Measurements from ENCODE around the gene ROBO2.

Gene ROBO2

GRCh38 chr3:77326586-77326985 lies 286.7 kb downstream of the ROBO2 start:
- H3K79me2 ChIP-seq (ENCODE audit: control insufficient read depth, insufficient read depth, low read length, poor library complexity), result no peaks in the 10 kb centered on the region
- H3K4me1 ChIP-seq (ENCODE audit: control insufficient read depth in 1 of 2, insufficient read depth in 2 of 2, low read length in 2 of 2), result no peaks in the 10 kb centered on the region
- H3K27ac ChIP-seq (ENCODE audit: low read depth, low read length), result no peak overlapping the region
- no peaks in the 10 kb centered on the region for H3K79me1 ChIP-seq (ENCODE audit: low read length)
- H3K18ac ChIP-seq (ENCODE audit: low read length), result no peak overlapping the region
- no peak overlapping the region for H3K4ac ChIP-seq (ENCODE audit: low read depth, low read length)
- no peak overlapping the region for H4K8ac ChIP-seq (ENCODE audit: low read depth, low read length)
- H4K91ac ChIP-seq (ENCODE audit: low read depth, low read length), result no peak overlapping the region
- H3K4me3 ChIP-seq (ENCODE audit: low read depth, low read length), result no peak overlapping the region
- no peak overlapping the region for H3K23ac ChIP-seq (ENCODE audit: low read length)
- no peaks in the 10 kb centered on the region for H3K27me3 ChIP-seq (ENCODE audit: insufficient read depth, low read length)
- H3K9ac ChIP-seq (ENCODE audit: low read length), result no peak overlapping the region
- H4K12ac ChIP-seq (ENCODE audit: low read depth, low read length), result no peak overlapping the region
- DNase-seq, result no peak
- H2BK5ac ChIP-seq (ENCODE audit: low read depth, low read length, poor library complexity), result no peak overlapping the region
- no peak overlapping the region for H2AFZ ChIP-seq (ENCODE audit: insufficient read depth, low read length, poor library complexity)
- H3K4me2 ChIP-seq (ENCODE audit: low read length), result no peak overlapping the region
- no peaks in the 10 kb centered on the region for H3K36me3 ChIP-seq (ENCODE audit: control insufficient read depth in 1 of 2, insufficient read depth in 2 of 2, low read length in 2 of 2)
- H3K14ac ChIP-seq (ENCODE audit: low read length), result no peak overlapping the region
- no peak overlapping the region for H2BK12ac ChIP-seq (ENCODE audit: low read length)
- H2BK120ac ChIP-seq (ENCODE audit: insufficient read depth, low read length, poor library complexity), result no peak overlapping the region
- no CpG with 5 or more reads among the region's 5 CpGs for WGBS (ENCODE audit: extremely low coverage, insufficient coverage, insufficient read length)
- no peaks in the 10 kb centered on the region for H3K9me3 ChIP-seq (ENCODE audit: insufficient read depth, low read depth, low read length)
- no peak overlapping the region for H2AK5ac ChIP-seq (ENCODE audit: low read length)

- H3K79me2 ChIP-seq (ENCODE audit: control insufficient read depth, insufficient read depth, low read length, poor library complexity), result no peaks in the 10 kb centered on the region
- no peak overlapping the region for H2BK12ac ChIP-seq (ENCODE audit: low read length)
- no peaks in the 10 kb centered on the region for H3K79me1 ChIP-seq (ENCODE audit: low read length)
- H2AK5ac ChIP-seq (ENCODE audit: low read length), result no peak overlapping the region
- H3K4me2 ChIP-seq (ENCODE audit: low read length), result no peak overlapping the region
- no peak overlapping the region for H3K9ac ChIP-seq (ENCODE audit: low read length)
- no peak overlapping the region for H4K8ac ChIP-seq (ENCODE audit: low read depth, low read length)
- no peak overlapping the region for H3K23ac ChIP-seq (ENCODE audit: low read length)
- H3K4me3 ChIP-seq (ENCODE audit: low read depth, low read length), result no peak overlapping the region
- H4K12ac ChIP-seq (ENCODE audit: low read depth, low read length), result no peak overlapping the region
- no peak overlapping the region for H2BK120ac ChIP-seq (ENCODE audit: insufficient read depth, low read length, poor library complexity)
- no peaks in the 10 kb centered on the region for H3K4me1 ChIP-seq (ENCODE audit: control insufficient read depth in 1 of 2, insufficient read depth in 2 of 2, low read length in 2 of 2)
- no peaks in the 10 kb centered on the region for H3K36me3 ChIP-seq (ENCODE audit: control insufficient read depth in 1 of 2, insufficient read depth in 2 of 2, low read length in 2 of 2)
- H3K4ac ChIP-seq (ENCODE audit: low read depth, low read length), result no peak overlapping the region
- H2BK5ac ChIP-seq (ENCODE audit: low read depth, low read length, poor library complexity), result no peak overlapping the region
- H3K18ac ChIP-seq (ENCODE audit: low read length), result no peak overlapping the region
- H3K27ac ChIP-seq (ENCODE audit: low read depth, low read length), result no peak overlapping the region
- H3K14ac ChIP-seq (ENCODE audit: low read length), result no peak overlapping the region
- H4K91ac ChIP-seq (ENCODE audit: low read depth, low read length), result no peak overlapping the region
- no peak for DNase-seq
- no peaks in the 10 kb centered on the region for H3K9me3 ChIP-seq (ENCODE audit: insufficient read depth, low read depth, low read length)
- WGBS (ENCODE audit: extremely low coverage, insufficient coverage, insufficient read length), result no CpG with 5 or more reads among the region's 1 CpG
- no peaks in the 10 kb centered on the region for H3K27me3 ChIP-seq (ENCODE audit: insufficient read depth, low read length)
- no peak overlapping the region for H2AFZ ChIP-seq (ENCODE audit: insufficient read depth, low read length, poor library complexity)
Measured at GRCh38 chr3:77328690-77329089, 288.8 kb downstream of the ROBO2 start.

- Histone ChIP-seq H3K9ac (ENCODE audit: low read length) (no peak overlapping the region), H2AK5ac (ENCODE audit: low read length) (no peak overlapping the region), H2BK5ac (ENCODE audit: low read depth, low read length, poor library complexity) (no peak overlapping the region), H3K9me3 (ENCODE audit: insufficient read depth, low read depth, low read length) (no peaks in the 10 kb centered on the region), H3K79me2 (ENCODE audit: control insufficient read depth, insufficient read depth, low read length, poor library complexity) (no peaks in the 10 kb centered on the region), H3K27me3 (ENCODE audit: insufficient read depth, low read length) (no peaks in the 10 kb centered on the region), H3K4me3 (ENCODE audit: low read depth, low read length) (no peak overlapping the region), H4K91ac (ENCODE audit: low read depth, low read length) (no peak overlapping the region), H3K4ac (ENCODE audit: low read depth, low read length) (no peak overlapping the region), H3K4me2 (ENCODE audit: low read length) (no peak overlapping the region), H3K36me3 (ENCODE audit: control insufficient read depth in 1 of 2, insufficient read depth in 2 of 2, low read length in 2 of 2) (no peaks in the 10 kb centered on the region), H3K79me1 (ENCODE audit: low read length) (no peaks in the 10 kb centered on the region), H2BK120ac (ENCODE audit: insufficient read depth, low read length, poor library complexity) (no peak overlapping the region), H2BK12ac (ENCODE audit: low read length) (no peak overlapping the region), H4K12ac (ENCODE audit: low read depth, low read length) (no peak overlapping the region), H3K23ac (ENCODE audit: low read length) (no peak overlapping the region), H4K8ac (ENCODE audit: low read depth, low read length) (no peak overlapping the region), H3K4me1 (ENCODE audit: control insufficient read depth in 1 of 2, insufficient read depth in 2 of 2, low read length in 2 of 2) (no peaks in the 10 kb centered on the region), H2AFZ (ENCODE audit: insufficient read depth, low read length, poor library complexity) (no peak overlapping the region), H3K14ac (ENCODE audit: low read length) (no peak overlapping the region), H3K27ac (ENCODE audit: low read depth, low read length) (no peak overlapping the region), H3K18ac (ENCODE audit: low read length) (no peak overlapping the region)
- no CpG with 5 or more reads among the region's 4 CpGs for WGBS (ENCODE audit: extremely low coverage, insufficient coverage, insufficient read length)
- no peak for DNase-seq
Measured at GRCh38 chr3:77329116-77329515, 289.2 kb downstream of the ROBO2 start.

GRCh38 chr3:77338195-77338594 lies 298.3 kb downstream of the ROBO2 start:
- Histone ChIP-seq H3K9me3 (ENCODE audit: insufficient read depth, low read depth, low read length) (no peaks in the 10 kb centered on the region), H4K91ac (ENCODE audit: low read depth, low read length) (no peak overlapping the region), H4K8ac (ENCODE audit: low read depth, low read length) (no peak overlapping the region), H3K9ac (ENCODE audit: low read length) (no peak overlapping the region), H3K27ac (ENCODE audit: low read depth, low read length) (no peak overlapping the region), H3K23ac (ENCODE audit: low read length) (no peak overlapping the region), H3K4me2 (ENCODE audit: low read length) (no peak overlapping the region), H4K12ac (ENCODE audit: low read depth, low read length) (no peak overlapping the region), H3K14ac (ENCODE audit: low read length) (no peak overlapping the region), H3K4me1 (ENCODE audit: control insufficient read depth in 1 of 2, insufficient read depth in 2 of 2, low read length in 2 of 2) (no peaks in the 10 kb centered on the region), H3K4ac (ENCODE audit: low read depth, low read length) (no peak overlapping the region), H3K36me3 (ENCODE audit: control insufficient read depth in 1 of 2, insufficient read depth in 2 of 2, low read length in 2 of 2) (no peaks in the 10 kb centered on the region), H2BK12ac (ENCODE audit: low read length) (no peak overlapping the region), H2AFZ (ENCODE audit: insufficient read depth, low read length, poor library complexity) (no peak overlapping the region), H2BK120ac (ENCODE audit: insufficient read depth, low read length, poor library complexity) (no peak overlapping the region), H3K4me3 (ENCODE audit: low read depth, low read length) (no peak overlapping the region), H3K79me1 (ENCODE audit: low read length) (no peaks in the 10 kb centered on the region), H2AK5ac (ENCODE audit: low read length) (no peak overlapping the region), H3K79me2 (ENCODE audit: control insufficient read depth, insufficient read depth, low read length, poor library complexity) (no peaks in the 10 kb centered on the region), H3K27me3 (ENCODE audit: insufficient read depth, low read length) (no peaks in the 10 kb centered on the region), H2BK5ac (ENCODE audit: low read depth, low read length, poor library complexity) (no peak overlapping the region), H3K18ac (ENCODE audit: low read length) (no peak overlapping the region)
- WGBS (ENCODE audit: extremely low coverage, insufficient coverage, insufficient read length), result no CpG with 5 or more reads among the region's 5 CpGs
- no peak for DNase-seq

Measured in trophoblast cell (in vitro differentiated cells and primary cell).